Thymus (tissue), 11 donors: ENCODE measurements around the gene AKAP9. TPM values are rescaled to one million over a fixed set of nuclear protein-coding genes. Genes with fewer than 3 reads are reported as not detected.

Experiments used
- DNase-seq, 9 donors: peaks; one replicate each; pipeline ENCODE4 v3.0.0-alpha.2; 2013; ENCODE audit warnings: low spot score in 9 of 9, low read depth in 6 of 9, missing footprints in 1 of 9
- H3K27ac ChIP-seq, 2 donors: one replicate each; pipeline ENCODE4 v1.5.1; 2013; ENCODE audit warnings: control low read depth in 1 of 2, low read depth in 1 of 2, low read length in 1 of 2, mild to moderate bottlenecking in 1 of 2, moderate library complexity in 1 of 2
- H3K27me3 ChIP-seq, 2 donors: one replicate each; pipeline ENCODE4 v1.5.1; 2013; ENCODE audit warnings: low read length in 1 of 2; ENCODE audit not compliant: control insufficient read depth in 2 of 2, insufficient read depth in 1 of 2
- H3K36me3 ChIP-seq, 2 donors: one replicate each; pipeline ENCODE4 v1.5.1; 2013; ENCODE audit warnings: low read length in 1 of 2, mild to moderate bottlenecking in 1 of 2, moderate library complexity in 1 of 2; ENCODE audit not compliant: control insufficient read depth in 2 of 2, insufficient read depth in 2 of 2
- H3K4me1 ChIP-seq, 2 donors: one replicate each; pipeline ENCODE4 v1.5.1; 2013; ENCODE audit warnings: low read length in 2 of 2; ENCODE audit not compliant: control insufficient read depth in 2 of 2, insufficient read depth in 2 of 2
- H3K4me3 ChIP-seq, 2 donors: one replicate each; pipeline ENCODE4 v1.5.1; 2013; ENCODE audit warnings: low read length in 2 of 2, control low read depth in 1 of 2, mild to moderate bottlenecking in 1 of 2
- H3K9me3 ChIP-seq, 2 donors: one replicate each; pipeline ENCODE4 v1.5.1; 2013; ENCODE audit warnings: low read length in 1 of 2, mild to moderate bottlenecking in 1 of 2; ENCODE audit not compliant: control insufficient read depth in 2 of 2, insufficient read depth in 1 of 2
- WGBS: extraction: QIAGEN DNeasy Blood & Tissue Kit; methylation state at CpG from one replicate; pipeline ENCODE4 v1.1.7; 2013; 5-methylcytosine and 5-hydroxymethylcytosine counted together
- polyA plus RNA-seq: library from polyadenylated mRNA; stranded (reverse); fragments of 200-250 nt; gene quantifications from one replicate; pipeline ENCODE4 v1.2.3, GENCODE V29; 2013
- total RNA-seq: library from RNA; stranded (reverse); fragments of 120-200 nt; gene quantifications from one replicate; pipeline ENCODE4 v1.2.4, GENCODE V29; 2013
- donor health status: healthy.

Gene AKAP9
- total and polyA plus RNA-seq, 2 donors: 25.3 to 53.2 TPM

- H3K4me1 ChIP-seq: no peaks in the 10 kb centered on the region
- 98% methylated on average over 4 of the region's 4 CpGs for WGBS
Measured at GRCh38 chr7:91911121-91911520, 29.5 kb upstream of the AKAP9 start.

GRCh38 chr7:91912494-91912893 is 28.2 kb upstream of the AKAP9 start:
- H3K9me3 ChIP-seq: no peaks in the 10 kb centered on the region
- H3K4me1 ChIP-seq: no peaks in the 10 kb centered on the region
- H3K36me3 ChIP-seq: no peaks in the 10 kb centered on the region
- H3K27me3 ChIP-seq: no peaks in the 10 kb centered on the region
- H3K4me3 ChIP-seq: no peak overlapping the region
- H3K27ac ChIP-seq: no peak overlapping the region
- no peak for DNase-seq

More at GRCh38 chr7:91911121-91911520, 29.5 kb upstream of the AKAP9 start:
- Histone ChIP-seq H3K27ac (no peak overlapping the region), H3K4me3 (no peak overlapping the region), H3K9me3 (no peaks in the 10 kb centered on the region), H3K36me3 (no peaks in the 10 kb centered on the region), H3K27me3 (no peaks in the 10 kb centered on the region)
- DNase-seq: no peak

GRCh38 chr7:91913612-91914011 is 27.1 kb upstream of the AKAP9 start:
- Histone ChIP-seq H3K27ac (no peak overlapping the region), H3K27me3 (no peaks in the 10 kb centered on the region), H3K36me3 (no peaks in the 10 kb centered on the region), H3K4me1 (no peaks in the 10 kb centered on the region), H3K9me3 (no peaks in the 10 kb centered on the region), H3K4me3 (no peak overlapping the region)
- whole genome bisulfite sequencing: 93% methylated on average over 2 of the region's 2 CpGs
- no peak for DNase-seq

- no peak for DNase-seq
- 97% methylated on average over 3 of the region's 3 CpGs for WGBS
- Histone ChIP-seq H3K4me1 (no peaks in the 10 kb centered on the region), H3K9me3 (no peaks in the 10 kb centered on the region), H3K27me3 (no peaks in the 10 kb centered on the region), H3K27ac (no peak overlapping the region), H3K36me3 (no peaks in the 10 kb centered on the region), H3K4me3 (no peak overlapping the region)
Measured at GRCh38 chr7:91915401-91916050, 25.1 kb upstream of the AKAP9 start.

GRCh38 chr7:91916051-91916440 is 24.6 kb upstream of the AKAP9 start:
- Histone ChIP-seq H3K27ac (no peak overlapping the region), H3K4me1 (no peaks in the 10 kb centered on the region), H3K9me3 (no peaks in the 10 kb centered on the region), H3K27me3 (no peaks in the 10 kb centered on the region), H3K4me3 (no peak overlapping the region), H3K36me3 (no peaks in the 10 kb centered on the region)
- DNase-seq: no peak
- 95% methylated on average over 1 of the region's 1 CpG for whole genome bisulfite sequencing

GRCh38 chr7:91918356-91918755 is 22.3 kb upstream of the AKAP9 start:
- Histone ChIP-seq H3K9me3 (no peaks in the 10 kb centered on the region), H3K27me3 (no peaks in the 10 kb centered on the region), H3K4me3 (no peak overlapping the region), H3K27ac (no peak overlapping the region), H3K36me3 (no peaks in the 10 kb centered on the region), H3K4me1 (no peaks in the 10 kb centered on the region)
- DNase-seq: no peak
- WGBS: 91% methylated on average over 1 of the region's 1 CpG

GRCh38 chr7:91922857-91923256 is 17.8 kb upstream of the AKAP9 start:
- DNase-seq: no peak
- Histone ChIP-seq H3K27me3 (no peaks in the 10 kb centered on the region), H3K4me1 (no peaks in the 10 kb centered on the region), H3K9me3 (no peaks in the 10 kb centered on the region), H3K36me3 (no peaks in the 10 kb centered on the region), H3K27ac (no peak overlapping the region), H3K4me3 (no peak overlapping the region)
- WGBS: 91% methylated on average over 4 of the region's 4 CpGs

GRCh38 chr7:91927912-91928311 is 12.8 kb upstream of the AKAP9 start:
- Histone ChIP-seq H3K4me1 (no peaks in the 10 kb centered on the region), H3K4me3 (no peak overlapping the region), H3K27ac (no peak overlapping the region), H3K36me3 (no peaks in the 10 kb centered on the region), H3K9me3 (no peaks in the 10 kb centered on the region), H3K27me3 (no peaks in the 10 kb centered on the region)
- WGBS: 92% methylated on average over 6 of the region's 6 CpGs
- DNase-seq: no peak

- Histone ChIP-seq H3K27me3 (no peaks in the 10 kb centered on the region), H3K4me3 (no peak overlapping the region), H3K9me3 (no peaks in the 10 kb centered on the region), H3K36me3 (no peaks in the 10 kb centered on the region), H3K4me1 (no peaks in the 10 kb centered on the region), H3K27ac (no peak overlapping the region)
- DNase-seq: no peak
- 90% methylated on average over 3 of the region's 3 CpGs for WGBS
Measured at GRCh38 chr7:91929463-91929862, 11.2 kb upstream of the AKAP9 start.
